Hepatocyte (in vitro differentiated cells): ENCODE results near the gene NAPA. TPM values are rescaled to one million over a fixed set of nuclear protein-coding genes. Genes with fewer than 3 reads are reported as not detected.

ENCODE experiments used
- DNase-seq: peaks from one replicate; pipeline ENCODE4 v3.0.0-alpha.2; 2016; ENCODE audit warnings: low spot score
- H2AFZ ChIP-seq: fragments of 200-600 bp; sonication (generic); 2 replicates; pipeline ENCODE4 v1.6.0; 2016; ENCODE audit warnings: antibody characterized with exemption, mild to moderate bottlenecking
- H3K27ac ChIP-seq: fragments of 200-600 bp; sonication (generic); 2 replicates; pipeline ENCODE4 v1.5.1; 2016; ENCODE audit warnings: mild to moderate bottlenecking
- H3K27me3 ChIP-seq: fragments of 200-600 bp; sonication (generic); 2 replicates; pipeline ENCODE4 v1.6.1; 2016
- H3K36me3 ChIP-seq: fragments of 200-600 bp; sonication (generic); replicated peaks from 2 replicates; pipeline ENCODE4 v1.5.1; 2016; ENCODE audit warnings: low read depth; ENCODE audit not compliant: insufficient read depth
- H3K4me1 ChIP-seq: fragments of 200-600 bp; sonication (generic); 2 replicates; pipeline ENCODE4 v1.5.1; 2016; ENCODE audit warnings: mild to moderate bottlenecking, moderate library complexity; ENCODE audit not compliant: insufficient read depth
- H3K4me2 ChIP-seq: fragments of 200-600 bp; sonication (generic); 2 replicates; pipeline ENCODE4 v1.6.0; 2016
- H3K4me3 ChIP-seq: fragments of 200-600 bp; sonication (generic); 2 replicates; pipeline ENCODE4 v1.5.1; 2016; ENCODE audit warnings: mild to moderate bottlenecking
- H3K79me2 ChIP-seq: fragments of 200-600 bp; sonication (generic); 2 replicates; pipeline ENCODE4 v1.6.0; 2017; ENCODE audit warnings: mild to moderate bottlenecking
- H3K9me2 ChIP-seq: fragments of 200-600 bp; sonication (generic); replicated peaks from 2 replicates; pipeline ENCODE4 v1.6.0; 2017; ENCODE audit warnings: mild to moderate bottlenecking; ENCODE audit not compliant: insufficient read depth
- H3K9me3 ChIP-seq: fragments of 200-600 bp; sonication (generic); 2 replicates; pipeline ENCODE4 v1.5.1; 2016; ENCODE audit warnings: low read depth, mild to moderate bottlenecking
- H4K20me1 ChIP-seq: fragments of 200-600 bp; sonication (generic); 2 replicates; pipeline ENCODE4 v1.6.0; 2016; ENCODE audit warnings: mild to moderate bottlenecking; ENCODE audit not compliant: insufficient read depth, poor library complexity, severe bottlenecking
- CTCF ChIP-seq: fragments of 200-600 bp; sonication (generic); IDR thresholded peaks from 2 replicates; pipeline ENCODE4 v1.5.1; 2016; ENCODE audit warnings: antibody characterized with exemption, mild to moderate bottlenecking; ENCODE audit not compliant: poor library complexity
- EZH2 ChIP-seq: fragments of 200-600 bp; sonication (generic); IDR thresholded peaks from 2 replicates; pipeline ENCODE4 v1.6.1; 2016; ENCODE audit warnings: antibody characterized with exemption, mild to moderate bottlenecking, borderline replicate concordance
- EZH2phosphoT487 ChIP-seq: fragments of 200-600 bp; sonication (generic); IDR thresholded peaks from one replicate; pipeline ENCODE4 v1.6.1; 2018; ENCODE audit warnings: antibody characterized with exemption, mild to moderate bottlenecking, low read depth, moderate library complexity; ENCODE audit not compliant: unreplicated experiment, severe bottlenecking
- WGBS: methylation state at CpG from one replicate; pipeline ENCODE4 v1.1.6; 2016; ENCODE audit warnings: low lambda C conversion rate; ENCODE audit errors: missing lambda C conversion rate; 5-methylcytosine and 5-hydroxymethylcytosine counted together
- polyA plus RNA-seq: library from polyadenylated mRNA; unstranded; fragments of >200 nt; fragmentation: Nextera tagmentation; extraction: Ambion mirVana; gene quantifications from 2 replicates; pipeline ENCODE4 v1.2.1, GENCODE V29; 2016
- total RNA-seq: library from RNA; depleted of rRNA; stranded (reverse); fragments of >200 nt; gene quantifications from 2 replicates; pipeline ENCODE4 v1.2.3, GENCODE V29; 2014

The NAPA gene
- total and polyA plus RNA-seq, 2 experiments from 2014 or later: 106 to 192 TPM

GRCh38 chr19:47493378-47494210, 21.3 kb downstream of the NAPA start:
- WGBS: 91% methylated on average over 18 of the region's 18 CpGs

GRCh38 chr19:47492571-47493377, 22.1 kb downstream of the NAPA start:
- TF ChIP-seq EZH2: no peak
- TF ChIP-seq CTCF: no peak
- no peak for TF ChIP-seq EZH2phosphoT487
- Histone ChIP-seq H3K27me3 (no peaks in the 10 kb centered on the region), H3K9me3 (no peaks in the 10 kb centered on the region), H3K27ac (no peak overlapping the region), H3K4me1 (no peaks in the 10 kb centered on the region), H3K9me2 (no peaks in the 10 kb centered on the region), H3K4me2 (no peak overlapping the region), H3K4me3 (no peak overlapping the region), H3K36me3 (no peaks in the 10 kb centered on the region), H4K20me1 (peaks cover 3% of the 10 kb centered on the region), H3K79me2 (no peaks in the 10 kb centered on the region), H2AFZ (no peak overlapping the region)
- WGBS: 92% methylated on average over 17 of the region's 23 CpGs
- no peak for DNase-seq

More at GRCh38 chr19:47493378-47494210, 21.3 kb downstream of the NAPA start:
- no peaks in the 10 kb centered on the region for H3K27me3 ChIP-seq
- H4K20me1 ChIP-seq: peaks cover 9% of the 10 kb centered on the region
- no peak overlapping the region for H2AFZ ChIP-seq
- H3K27ac ChIP-seq: no peak overlapping the region
- no peak for TF ChIP-seq CTCF
- TF ChIP-seq EZH2: no peak
- no peaks in the 10 kb centered on the region for H3K36me3 ChIP-seq
- H3K9me3 ChIP-seq: no peaks in the 10 kb centered on the region
- no peaks in the 10 kb centered on the region for H3K4me1 ChIP-seq
- H3K4me2 ChIP-seq: no peak overlapping the region
- no peak overlapping the region for H3K4me3 ChIP-seq
- H3K79me2 ChIP-seq: no peaks in the 10 kb centered on the region
- no peaks in the 10 kb centered on the region for H3K9me2 ChIP-seq
- DNase-seq: no peak

- H3K4me2 ChIP-seq: no peak overlapping the region
- H3K79me2 ChIP-seq: no peaks in the 10 kb centered on the region
- DNase-seq: no peak
- H3K27ac ChIP-seq: no peak overlapping the region
- H3K4me1 ChIP-seq: no peaks in the 10 kb centered on the region
- no peaks in the 10 kb centered on the region for H3K9me3 ChIP-seq
- WGBS: 97% methylated on average over 14 of the region's 14 CpGs
- no peak overlapping the region for H3K4me3 ChIP-seq
- no peaks in the 10 kb centered on the region for H3K9me2 ChIP-seq
- no peak overlapping the region for H2AFZ ChIP-seq
- TF ChIP-seq EZH2: no peak
- H4K20me1 ChIP-seq: peaks cover 3% of the 10 kb centered on the region
- H3K27me3 ChIP-seq: no peaks in the 10 kb centered on the region
- no peaks in the 10 kb centered on the region for H3K36me3 ChIP-seq
These were observed 22.7 kb downstream of the NAPA start for GRCh38 chr19:47492137-47492533.
